Renal cortex interstitium (tissue), 11 donors: ENCODE measurements around the gene SYT15. TPM values are rescaled to one million over a fixed set of nuclear protein-coding genes. Genes with fewer than 3 reads are reported as not detected.

Experiments used
- DNase-seq, 11 donors: peaks; one replicate each; pipeline ENCODE4 v3.0.0-alpha.2; 2013; ENCODE audit warnings: low read depth in 9 of 11, low spot score in 4 of 11; ENCODE audit errors: extremely low read depth in 1 of 11
- polyA plus RNA-seq, 3 donors: library from polyadenylated mRNA; unstranded; fragments of 120-200 nt; gene quantifications; one replicate each; pipeline ENCODE4 v1.2.1, GENCODE V29; 2013; ENCODE audit not compliant: insufficient read length in 3 of 3

SYT15 gene
- polyA plus RNA-seq, 3 donors: 5.0 to 12.6 (median 8.2) TPM

DNA sequence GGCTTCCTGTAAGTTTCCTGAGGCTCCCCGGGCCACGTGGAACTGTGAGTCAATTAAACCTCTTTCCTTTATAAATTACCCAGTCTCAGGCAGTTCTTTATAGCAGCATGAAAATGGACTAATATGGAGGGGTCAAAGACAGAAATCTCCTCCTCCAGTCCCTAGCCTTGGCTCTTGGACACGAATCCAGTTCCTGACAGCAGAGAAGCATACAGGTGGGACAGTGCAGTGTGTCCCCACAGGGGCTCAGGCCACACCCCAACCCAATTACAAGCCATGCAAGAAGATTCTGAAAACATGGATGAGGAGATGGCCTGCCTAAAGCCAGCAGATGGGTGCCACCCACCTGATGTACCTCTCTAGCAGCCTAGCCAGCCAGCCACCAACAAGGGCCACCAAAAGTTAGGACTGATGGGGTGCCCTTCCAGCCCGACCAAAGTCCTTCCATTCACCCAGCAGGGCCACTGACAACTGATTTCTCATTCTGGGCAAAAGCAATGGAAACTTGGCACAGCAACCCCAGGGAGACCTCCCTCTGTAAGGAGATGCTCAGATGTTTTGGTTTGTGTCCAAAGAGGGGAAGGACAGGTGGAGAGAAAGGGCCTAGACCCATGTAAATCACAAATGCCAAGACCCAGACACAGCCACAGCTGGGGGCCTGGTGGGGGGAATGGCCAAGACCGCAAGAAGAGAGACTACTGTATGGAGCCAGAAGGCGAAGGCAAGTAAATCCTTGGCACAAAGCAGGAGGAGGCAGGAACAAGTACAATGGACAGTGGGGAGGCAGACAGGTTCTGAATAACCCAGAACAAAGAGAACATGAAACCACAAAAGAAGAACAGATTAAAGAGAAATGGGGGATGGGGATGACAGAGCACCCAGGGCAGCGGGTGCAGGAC is 36.1 kb upstream of the SYT15 start:
- no peak for DNase-seq

DNA sequence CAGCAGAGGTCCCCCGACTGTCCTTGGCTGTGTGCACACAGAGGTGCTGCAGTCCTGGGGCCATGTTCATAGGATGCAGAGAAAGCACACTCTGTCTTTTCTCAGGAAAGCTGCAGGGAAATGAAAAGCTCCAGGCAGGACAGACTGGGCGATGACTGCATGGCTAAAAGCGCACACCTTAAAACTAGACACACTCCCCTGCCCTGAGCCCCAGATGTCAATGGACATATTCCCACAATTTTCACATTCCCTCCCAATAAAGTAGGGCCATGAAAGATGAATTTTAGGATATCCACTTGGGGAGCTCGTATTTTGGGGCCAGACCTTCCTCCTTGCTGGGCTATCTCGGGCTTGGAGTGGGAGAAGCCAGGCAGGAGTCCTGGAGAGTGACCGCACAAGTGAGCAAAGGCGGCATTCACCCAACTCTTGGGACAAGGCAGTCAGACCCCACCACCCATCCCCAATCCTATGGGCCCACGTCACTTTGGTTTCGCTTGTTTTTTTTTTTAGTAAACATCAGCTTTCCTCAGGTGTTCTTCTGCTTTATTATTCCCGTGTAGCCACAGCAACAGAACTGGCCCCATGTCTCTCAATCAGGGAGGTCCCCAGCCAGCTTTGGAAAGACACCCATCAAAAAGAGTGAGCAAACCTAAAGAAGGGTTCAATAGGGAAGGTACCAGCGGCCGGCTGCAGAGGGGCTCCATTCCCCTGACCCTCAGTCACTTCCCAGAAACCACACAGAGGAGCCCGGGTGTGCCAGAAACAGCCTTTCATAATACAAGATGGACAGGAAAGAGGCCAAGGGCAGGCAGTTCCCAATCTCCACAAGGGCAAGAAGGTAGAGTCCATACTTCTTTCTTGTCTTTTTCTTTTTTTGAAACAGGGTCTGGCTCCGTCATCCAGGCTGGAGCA is 35.2 kb upstream of the SYT15 start:
- DNase-seq: no peak

- DNase-seq: no peak
These were observed 33.7 kb upstream of the SYT15 start for GRCh38 chr10:46544989-46545791.

DNA sequence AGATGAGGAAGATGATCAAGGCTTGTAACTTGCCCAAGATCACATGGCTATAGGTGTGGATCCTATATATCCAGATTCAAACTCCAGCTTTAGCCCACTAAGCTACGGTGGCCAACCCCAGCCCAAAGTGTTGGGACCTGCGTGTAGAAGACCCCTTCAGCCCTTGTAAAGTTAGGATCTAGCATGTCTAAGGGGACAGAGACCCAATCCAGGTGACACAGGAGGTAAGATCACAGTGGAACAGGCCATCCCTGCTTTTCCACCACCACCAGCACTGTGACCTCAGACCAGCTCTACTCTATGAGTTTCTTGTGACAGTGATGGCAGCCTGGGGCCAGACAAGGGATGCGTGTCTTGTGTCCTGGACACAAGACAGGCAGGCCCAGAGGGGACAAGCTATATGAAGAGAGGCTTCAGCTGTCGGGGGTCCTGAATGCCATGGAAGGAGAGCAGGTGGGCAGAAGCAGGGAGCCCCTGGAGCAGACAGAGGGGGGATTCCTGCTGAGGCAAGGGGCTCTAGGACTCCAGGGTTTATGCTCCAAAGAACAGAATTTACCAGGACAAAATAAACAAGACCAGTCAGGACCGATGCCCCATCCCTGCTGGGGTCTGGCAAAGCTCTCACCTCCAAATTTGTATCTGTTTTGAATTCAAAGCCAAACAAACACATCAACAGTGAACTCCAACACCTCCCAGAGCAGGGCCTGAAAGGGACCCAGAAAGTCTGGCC is 32.9 kb upstream of the SYT15 start:
- no peak for DNase-seq

GRCh38 chr10:46546591-46547540 is 32.1 kb upstream of the SYT15 start:
- no peak for DNase-seq

DNA sequence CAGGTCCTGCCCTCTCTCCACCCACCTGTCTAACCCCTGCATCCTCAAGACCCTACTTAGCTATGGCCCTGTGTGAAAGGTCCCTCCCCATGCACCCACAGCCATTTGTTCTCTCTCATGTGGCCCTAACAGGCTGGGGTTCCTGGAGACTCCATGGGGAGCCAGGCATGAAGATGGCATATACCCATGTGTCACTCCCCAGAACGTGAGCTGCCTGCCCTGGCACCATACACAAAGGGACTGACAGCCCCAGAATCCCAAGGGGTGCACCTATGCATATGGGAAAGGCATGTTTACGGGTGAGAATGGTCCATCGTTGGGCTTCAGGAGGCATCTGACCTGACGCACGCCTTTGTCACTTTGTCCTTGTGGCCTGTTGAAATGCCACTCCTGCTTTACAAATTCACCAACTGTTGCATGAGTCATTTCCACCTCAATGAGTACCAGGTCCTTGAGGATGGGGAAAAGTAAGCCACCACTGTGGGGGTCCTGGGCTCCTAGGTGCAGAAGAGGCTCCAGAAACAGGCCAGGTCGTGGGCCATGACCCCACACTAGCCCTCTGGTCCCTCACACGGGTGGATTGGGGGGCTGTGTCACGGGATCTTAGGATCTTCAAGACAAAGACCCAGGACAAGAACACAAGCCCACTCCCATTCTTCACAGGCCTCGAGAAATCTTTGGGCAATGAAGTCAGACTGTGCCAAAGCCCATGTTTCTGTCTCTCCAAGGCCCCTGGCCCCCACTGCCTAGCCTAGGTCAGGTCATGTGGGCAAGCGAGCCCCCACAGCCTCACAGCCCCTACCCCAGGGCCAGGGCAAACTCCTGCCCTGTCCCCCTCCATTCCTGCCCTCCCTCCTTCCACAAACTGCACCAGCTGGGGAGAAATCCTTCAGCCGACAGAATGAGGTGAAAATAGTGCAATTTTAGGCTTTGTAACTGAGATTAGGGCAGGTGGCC is 31.1 kb upstream of the SYT15 start:
- no peak for DNase-seq

DNA sequence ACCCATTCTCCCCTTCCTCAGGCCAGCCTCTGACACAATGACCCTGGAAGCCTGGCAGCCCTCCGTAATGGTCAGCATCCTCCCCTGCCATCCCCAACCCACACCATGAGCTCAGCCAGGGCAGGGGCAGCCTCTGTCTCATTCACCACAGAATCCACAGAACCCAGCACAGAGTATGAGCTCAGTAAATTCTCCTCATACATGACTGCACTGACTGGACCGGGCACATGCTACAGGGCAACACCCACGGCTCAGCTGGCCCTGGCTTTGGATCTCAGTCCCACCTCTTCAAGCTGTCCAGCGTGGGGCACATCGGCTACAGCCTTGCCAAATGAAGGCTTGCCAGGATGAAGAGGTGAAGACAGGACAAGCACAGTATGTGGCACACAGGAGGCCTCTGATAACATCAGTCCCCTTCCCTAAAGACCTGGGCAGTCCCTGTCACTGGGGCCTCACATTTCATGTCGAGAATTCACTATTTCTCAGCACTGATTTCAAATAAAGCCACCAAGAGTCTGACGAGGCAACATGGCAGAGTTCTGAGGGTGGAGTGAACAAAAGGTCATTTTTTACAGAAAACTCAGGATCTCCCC is 30.3 kb upstream of the SYT15 start:
- DNase-seq: no peak

GRCh38 chr10:46549171-46550075 is 29.5 kb upstream of the SYT15 start:
- DNase-seq: no peak

DNA sequence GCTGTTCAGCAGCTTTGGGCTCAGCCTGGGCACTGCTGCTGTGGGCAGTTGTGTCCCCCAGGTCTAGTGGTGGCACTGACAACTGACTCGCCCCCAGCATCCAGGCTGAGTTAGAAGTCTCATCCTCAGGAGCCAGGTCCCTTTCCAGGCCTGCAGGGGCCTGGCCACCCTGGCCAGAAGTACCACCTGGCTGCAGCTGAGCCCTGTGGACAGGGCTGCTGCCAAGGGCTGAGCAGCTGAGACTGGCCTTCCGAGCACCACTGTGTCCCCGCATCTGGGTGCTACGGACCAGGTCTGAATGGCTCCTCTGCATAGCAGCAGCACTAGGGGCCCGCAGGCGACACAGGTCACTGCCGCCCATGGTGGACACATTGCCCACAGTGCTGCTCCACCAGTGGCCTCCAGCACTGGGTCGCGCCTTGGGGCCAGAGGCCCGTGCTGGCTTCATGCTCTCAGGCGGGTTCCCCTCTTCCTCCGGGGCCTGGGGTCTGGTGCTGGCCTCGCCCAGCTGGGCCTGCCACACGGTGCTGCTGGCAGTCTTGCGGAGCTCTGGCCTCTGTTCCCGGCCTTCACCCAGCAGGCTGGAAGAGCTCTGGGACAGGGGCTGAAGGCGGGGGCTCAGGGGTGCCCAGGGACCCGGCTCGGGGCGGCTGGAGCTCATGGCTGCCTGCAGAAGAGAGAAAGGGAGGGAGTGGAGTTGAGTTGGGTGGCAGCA is 28.7 kb upstream of the SYT15 start:
- no peak for DNase-seq

GRCh38 chr10:46550795-46551700 is 27.9 kb upstream of the SYT15 start:
- DNase-seq: no peak

DNA sequence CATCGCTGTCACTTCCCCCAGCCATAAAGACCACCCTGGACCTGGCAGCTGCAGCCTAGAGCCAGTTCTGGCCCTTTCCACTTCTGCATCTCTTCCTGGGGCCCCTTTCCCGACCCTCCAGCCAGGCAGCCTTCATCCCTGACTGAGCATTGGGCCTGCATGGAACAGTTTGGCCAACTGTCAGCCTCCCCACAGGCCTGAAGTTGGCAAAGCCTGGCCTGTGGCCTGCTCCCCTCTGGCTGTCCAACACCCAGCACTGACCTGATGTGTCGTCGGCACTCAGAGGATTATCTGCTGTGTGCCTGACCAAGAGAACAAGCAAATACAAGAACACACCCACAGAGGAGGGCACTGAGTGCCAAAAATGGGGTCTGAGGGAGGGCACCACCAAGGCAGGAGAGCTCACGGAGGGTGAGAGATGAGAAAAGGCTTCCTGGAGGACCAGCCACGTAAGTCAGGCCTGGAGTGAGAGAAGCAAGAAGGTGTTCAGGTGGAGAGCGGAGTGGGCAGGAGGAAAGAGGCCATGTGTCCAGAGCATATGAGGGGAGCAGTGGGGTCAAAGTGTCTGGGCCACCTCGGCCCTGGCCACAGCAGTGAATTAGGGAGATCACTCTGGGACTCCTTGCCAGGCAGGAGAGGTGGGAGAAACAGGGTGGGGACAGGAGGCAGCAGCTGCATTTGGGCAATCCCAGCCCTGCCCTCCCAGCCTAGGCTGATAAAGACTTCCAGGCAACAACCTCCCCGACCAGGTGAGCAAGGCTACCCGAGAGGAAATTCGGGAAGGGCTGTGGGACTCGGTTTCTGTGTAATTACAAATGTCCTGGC is 27.0 kb upstream of the SYT15 start:
- no peak for DNase-seq

DNA sequence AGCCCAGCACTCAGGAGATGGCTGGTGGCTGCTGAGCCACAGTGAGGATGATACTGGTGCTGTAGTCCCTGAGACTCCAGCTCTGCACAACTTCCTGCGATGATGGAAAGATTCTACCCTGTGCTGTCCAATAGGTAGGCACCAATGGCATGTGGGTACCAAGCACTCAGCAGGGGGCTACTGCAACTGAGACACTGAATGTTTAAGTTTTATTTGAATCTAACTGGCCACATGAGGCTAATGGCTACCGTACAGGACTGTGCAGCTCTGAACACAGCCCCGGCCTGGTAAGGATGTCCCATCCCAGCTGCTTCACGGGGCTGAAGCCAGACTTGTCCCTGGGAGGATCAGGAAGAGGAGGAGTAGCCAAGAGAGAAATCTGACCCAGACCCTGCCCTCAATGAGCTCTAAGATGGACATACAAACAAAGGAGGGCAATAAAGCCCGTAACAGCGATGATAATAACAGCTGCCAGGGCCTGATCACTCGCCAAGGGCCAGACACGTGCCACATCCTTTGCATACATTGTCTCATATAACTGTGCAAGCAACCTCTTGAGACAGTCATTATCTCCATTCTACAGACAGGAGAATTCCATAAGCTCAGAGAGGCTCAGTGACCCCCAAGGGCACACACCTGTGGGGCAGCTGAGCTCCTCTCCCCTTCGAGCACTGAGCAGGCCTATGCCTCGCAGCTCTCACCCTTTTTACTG is 26.2 kb upstream of the SYT15 start:
- no peak for DNase-seq
